ENCODE measurements around the gene SULT1C2.
A peak's percentile ranks its signal among the peaks of the same experiment; 100 is the strongest.

The SULT1C2 gene

DNA sequence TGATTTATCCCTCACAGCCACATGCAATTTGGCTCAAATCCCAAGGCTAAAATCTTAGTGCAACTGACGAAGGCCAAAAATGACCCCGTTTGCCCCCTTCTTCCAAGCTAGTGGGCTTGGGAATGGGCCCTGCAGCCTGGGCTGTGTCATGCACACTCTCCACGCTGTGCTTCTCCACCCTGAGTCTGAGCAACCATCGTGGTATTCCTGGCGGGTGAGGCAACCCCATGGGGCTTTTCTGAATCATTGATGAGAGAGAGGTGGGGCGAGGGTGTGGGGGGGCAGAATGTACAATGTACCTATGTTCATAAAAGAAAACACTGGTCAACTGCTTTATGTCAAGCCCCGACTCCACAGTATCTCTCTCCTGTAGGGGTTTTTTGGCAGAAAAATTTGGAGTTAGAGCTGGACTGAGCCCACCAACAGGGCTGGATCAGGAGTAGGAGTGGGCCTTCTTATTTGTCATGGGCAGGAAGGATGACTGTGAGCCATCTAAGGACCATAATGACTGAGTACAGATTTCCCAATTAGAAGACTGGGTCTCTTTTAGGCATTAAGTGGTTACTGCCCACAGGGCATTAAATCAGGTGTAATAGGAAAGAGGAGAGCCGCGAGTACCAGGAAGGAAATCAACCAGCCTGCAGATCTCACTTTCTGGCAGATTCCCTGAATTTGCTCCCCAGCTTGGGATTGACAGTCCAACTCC lies 8.9 kb downstream of the SULT1C2 start:
- DNase-seq (ENCODE audit: low spot score): peak; percentile 84

DNA sequence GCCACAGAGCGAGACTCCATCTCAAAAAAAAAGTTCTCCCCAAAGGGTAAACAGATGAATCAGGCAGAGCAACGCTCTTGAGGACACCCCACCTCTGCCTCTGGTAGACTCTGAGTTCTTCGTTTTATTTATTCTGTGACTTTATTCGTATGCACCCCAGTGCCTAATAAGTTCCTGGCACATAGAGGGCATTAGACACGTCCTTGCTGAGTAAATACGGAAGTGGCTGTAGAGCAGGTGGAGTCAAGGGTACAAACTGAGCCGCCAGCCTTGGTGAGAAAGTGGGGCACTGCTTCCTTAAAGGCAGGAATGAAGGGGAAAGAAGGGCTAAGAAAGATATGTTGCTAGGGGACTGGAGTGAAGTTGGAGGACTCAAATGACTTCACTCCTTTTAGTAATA lies 12.9 kb downstream of the SULT1C2 start:
- DNase-seq (ENCODE audit: low spot score): no peak

DNA sequence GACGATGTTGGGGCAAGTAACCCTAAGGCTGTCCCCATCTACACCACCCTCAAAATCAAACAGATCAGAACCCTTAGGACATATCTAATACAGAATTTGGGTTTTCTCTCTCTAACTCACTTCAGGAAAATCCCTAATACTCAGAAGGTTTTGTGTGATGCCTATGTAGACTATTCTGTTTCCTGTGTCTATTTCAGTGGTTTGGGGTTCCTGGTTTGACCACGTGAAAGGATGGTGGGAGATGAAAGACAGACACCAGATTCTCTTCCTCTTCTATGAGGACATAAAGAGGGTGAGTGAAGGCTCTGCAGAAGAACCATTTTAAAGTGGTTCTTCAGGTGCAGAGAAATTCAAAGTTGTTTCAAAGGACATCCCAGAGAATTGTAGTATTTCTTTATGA lies 16.3 kb downstream of the SULT1C2 start:
- DNase-seq (ENCODE audit: low spot score): no peak

DNA sequence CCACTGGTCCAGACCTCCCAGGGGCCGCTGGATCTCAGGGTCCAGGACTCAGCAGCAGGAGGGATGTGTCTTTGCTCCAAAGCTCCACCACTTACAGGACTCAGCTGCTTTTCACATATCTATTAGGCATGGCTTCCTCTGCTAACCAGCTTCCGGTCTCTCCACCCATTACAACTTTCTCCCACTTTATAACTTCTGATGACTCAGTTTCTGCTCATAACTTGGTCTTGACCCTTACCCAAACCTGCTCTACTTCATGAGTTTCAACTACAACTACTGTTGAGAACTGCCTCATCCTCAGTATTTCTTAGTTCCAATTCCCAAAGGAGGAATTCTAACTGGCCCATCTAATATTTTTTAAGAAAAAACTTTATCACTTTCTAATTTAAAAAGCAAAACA lies 17.2 kb downstream of the SULT1C2 start:
- no peak for DNase-seq (ENCODE audit: low spot score)

DNA sequence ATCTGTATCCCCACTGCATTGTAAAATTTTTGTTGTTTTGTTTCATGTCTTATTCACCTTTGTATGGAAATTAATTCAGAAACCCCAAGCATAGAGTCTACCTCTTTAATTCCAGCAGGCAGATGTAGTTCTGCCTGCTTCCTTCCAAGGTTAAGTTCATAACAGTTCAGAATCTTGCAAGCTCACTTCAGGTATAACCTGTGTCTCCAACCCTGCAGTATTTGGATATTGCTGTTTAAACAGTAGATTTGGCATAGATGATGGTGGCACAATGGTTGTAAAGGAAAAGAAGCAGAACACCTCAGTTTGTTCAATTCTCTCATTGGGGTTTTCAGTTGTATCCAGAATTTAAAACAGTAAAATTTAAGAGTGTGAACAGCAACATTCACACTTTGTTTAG lies 21.2 kb downstream of the SULT1C2 start:
- no peak for DNase-seq (ENCODE audit: low spot score)

DNA sequence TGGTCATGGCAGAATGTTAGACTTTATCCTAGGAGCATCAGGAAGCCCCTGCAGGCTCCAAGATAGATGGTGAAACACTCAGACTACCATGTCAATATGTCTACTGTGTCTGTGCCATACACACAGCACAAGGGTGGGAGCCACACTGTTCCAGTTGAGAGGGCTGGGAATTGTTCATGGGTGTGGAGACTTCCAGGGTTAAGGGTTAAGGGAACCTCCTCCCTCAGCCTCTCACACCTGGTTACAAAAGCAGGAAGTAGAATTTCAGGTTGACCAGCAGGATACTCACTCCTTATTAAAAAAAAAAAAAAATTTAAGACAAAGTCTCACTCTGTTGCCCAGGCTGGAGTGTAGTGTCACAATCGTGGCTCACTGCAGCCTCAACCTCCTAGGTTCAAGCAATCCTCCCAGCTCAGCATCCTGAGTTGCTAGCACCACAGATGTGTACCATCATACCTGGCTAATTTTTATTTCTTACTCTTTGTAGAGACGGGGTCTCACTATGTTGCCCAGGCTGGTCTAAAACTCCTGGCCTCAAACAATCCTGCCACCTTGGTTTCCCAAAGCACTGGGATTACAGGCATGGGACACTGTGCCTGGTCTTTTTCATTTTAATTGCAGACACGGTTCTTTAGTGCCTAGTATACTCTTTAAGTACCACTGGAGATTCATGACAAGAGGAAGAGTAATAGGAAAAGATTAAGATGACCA lies 26.0 kb downstream of the SULT1C2 start:
- no peak for DNase-seq (ENCODE audit: low spot score)

DNA sequence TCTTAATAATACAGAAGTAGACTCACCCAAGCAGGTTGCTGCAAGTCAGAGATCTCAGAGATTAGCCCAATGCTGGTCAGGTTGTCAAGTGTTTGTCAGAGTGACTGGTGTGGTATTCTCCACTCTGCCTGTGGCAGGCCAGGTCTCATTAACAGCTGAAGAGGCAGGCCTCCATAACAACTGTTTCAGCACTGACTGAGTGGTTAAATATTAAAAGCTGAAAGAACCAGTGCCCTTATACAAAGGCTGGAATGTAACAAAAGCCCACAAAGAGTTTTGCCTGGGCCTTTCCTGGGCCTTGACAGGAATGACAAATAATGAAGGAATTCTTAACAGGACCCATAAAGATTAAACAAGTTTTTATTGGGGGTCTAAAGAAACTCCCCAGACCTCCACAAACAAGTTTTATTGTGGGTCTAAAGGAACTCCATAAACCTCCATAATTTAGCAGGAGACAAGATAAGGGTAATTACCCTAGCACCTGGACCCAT lies 26.8 kb downstream of the SULT1C2 start:
- no peak for DNase-seq (ENCODE audit: low spot score)

DNA sequence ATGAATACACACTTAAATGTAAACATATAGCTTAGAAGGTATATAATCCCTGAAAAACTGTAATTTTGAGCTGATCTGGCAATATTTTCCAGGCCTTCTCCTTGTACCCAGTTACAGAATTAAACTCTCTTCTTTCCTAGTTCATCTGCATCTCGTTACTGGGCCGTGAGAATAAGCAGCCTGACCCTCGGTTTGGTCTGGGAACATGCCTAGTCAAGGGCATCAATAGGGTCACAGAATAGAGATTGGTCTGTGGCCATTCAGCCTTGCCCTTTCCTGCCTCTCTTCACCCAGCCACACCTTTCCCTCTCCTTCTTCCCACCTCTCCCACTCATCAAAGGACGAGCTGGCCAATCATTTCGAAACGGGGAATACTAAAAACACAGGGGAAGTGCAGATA lies 27.3 kb downstream of the SULT1C2 start:
- no peak for DNase-seq (ENCODE audit: low spot score)

DNA sequence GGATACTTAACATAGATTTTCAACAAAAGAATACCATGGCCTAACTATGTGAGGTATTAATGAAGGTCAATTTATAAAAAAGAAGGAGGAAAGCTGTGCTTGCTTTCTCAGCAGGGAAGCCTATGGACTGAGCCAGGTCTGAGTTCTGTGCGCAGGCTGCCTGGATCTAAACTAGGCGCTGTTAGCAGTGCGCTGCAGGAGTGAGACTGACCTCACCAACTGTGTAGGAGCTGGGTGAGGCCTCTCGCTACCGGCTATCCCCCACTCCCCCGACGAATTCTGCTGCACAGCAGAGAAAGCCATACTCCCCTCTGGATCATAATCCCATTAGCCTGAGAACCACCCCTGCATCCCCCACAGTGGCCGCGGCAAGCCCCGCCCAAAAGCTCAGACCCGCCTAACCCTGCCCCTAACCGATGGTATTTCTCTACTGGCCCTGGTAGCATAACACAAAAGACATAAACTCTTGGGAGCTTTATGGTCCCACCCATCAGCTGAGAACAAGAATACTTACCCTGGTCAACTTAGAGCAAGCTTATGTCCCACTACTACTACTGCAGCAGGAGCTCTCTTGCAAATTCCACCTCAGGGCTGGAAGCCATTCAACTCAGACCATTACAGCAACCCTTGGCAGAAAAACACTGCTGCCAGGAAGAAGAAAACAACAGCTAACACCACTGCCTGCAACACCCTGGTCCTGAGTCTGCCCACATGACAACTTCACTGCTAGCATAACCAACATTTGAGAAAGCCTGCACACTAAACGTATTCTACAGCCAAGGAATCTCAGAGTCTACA lies 28.0 kb downstream of the SULT1C2 start:
- no peak for DNase-seq (ENCODE audit: low spot score)

DNA sequence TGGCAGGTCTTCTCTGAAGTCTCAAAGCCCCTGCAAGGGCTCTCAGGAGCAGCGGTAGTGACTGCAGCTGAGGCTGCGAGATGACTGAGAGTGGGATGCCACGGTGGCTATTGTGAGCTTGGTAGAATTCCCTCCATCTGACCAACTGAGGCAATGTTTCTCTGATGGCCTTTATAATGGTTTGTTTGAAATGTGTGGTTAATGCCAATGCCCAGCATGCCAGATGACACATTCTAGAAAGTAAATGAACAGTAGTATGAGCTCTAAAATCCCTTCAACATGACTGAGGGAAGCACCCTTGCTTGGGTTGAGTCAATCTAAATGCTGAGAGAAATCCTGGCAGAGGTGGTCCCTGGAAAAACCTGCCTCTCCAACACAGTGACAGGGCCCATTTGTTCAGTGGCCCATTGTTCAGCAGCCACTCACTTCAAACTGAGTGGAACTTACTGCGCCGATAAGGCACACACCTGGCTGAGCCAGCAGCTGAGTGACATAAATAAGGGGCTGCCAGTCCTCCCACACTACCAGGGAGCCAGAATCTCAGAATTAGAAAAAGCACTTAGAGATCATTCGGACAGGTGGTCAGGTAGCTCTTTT lies 31.7 kb downstream of the SULT1C2 start:
- no peak for DNase-seq (ENCODE audit: low spot score)

DNA sequence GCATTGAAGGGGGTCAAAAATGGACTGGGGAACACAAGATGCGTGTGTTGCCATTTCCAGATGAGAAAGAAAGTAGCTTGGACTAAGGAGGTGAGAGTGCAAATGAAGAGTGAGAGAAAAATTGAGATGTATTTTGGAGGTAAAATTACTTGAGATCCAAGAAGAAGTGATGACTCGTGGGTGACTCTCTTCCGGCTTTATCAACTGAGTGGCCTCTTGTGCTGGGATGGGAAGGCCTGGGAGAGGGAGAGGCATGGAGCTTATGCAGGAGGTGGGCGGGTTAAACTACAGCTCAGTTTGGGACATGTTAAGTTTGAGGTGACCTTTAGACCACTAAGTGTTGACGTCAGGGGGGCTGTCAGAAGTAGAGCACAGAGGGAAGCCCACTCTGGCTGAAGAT lies 34.9 kb downstream of the SULT1C2 start:
- DNase-seq (ENCODE audit: low spot score): peak; percentile 31

DNA sequence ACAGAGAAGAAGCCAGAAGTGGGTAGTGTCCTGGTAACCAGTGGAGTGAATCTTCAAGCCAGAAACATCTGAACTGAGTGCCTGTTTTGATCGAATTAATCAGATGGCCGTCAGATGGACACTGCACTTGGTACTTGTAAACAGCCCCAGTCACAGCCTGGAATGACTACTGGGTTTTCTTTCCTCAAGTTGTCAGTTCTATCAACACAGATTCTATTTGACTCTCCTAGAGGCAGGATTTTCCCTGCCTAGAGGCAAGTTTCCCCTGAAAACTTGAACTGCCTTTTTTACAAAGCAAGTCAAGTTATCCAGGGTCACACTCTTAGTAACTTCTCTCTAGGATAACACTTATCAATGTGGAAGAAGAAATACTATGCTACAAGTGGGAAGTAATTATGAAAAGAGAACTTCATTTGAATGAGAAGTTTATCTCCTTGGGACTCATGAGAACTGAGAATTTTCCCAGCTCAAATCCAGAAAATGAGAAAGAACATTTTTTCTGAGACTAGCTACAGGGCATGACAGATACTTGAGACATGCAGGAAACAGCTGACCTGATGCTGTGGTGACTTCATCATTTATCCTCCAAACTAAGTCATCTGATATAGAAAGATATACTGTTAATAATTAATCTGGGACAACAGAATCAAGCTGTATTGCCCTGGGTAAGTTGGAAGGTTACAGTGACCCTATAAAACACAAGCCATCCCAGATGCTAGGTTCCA lies 36.0 kb downstream of the SULT1C2 start:
- DNase-seq (ENCODE audit: low spot score): peak; percentile 58

DNA sequence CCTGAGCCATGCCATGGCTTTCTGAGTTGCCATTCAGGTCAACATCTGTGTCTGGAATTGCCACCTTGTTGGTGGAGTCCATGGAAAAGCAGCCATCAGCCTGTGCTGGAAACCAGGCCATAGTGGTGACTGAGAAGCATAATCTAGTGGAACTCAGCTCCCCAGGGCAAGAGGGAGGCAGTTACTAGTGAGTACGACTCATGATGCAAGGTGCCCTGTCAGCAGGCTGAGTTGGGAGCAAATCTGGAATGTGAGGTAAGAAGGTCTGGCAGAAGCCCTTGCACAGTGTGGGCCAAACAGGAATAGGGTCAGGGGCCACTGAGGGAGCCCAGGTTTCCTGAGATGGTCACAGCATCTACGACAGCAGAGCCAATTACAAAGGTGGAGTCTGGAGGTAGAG lies 37.1 kb downstream of the SULT1C2 start:
- peak; percentile 23 for DNase-seq (ENCODE audit: low spot score)

DNA sequence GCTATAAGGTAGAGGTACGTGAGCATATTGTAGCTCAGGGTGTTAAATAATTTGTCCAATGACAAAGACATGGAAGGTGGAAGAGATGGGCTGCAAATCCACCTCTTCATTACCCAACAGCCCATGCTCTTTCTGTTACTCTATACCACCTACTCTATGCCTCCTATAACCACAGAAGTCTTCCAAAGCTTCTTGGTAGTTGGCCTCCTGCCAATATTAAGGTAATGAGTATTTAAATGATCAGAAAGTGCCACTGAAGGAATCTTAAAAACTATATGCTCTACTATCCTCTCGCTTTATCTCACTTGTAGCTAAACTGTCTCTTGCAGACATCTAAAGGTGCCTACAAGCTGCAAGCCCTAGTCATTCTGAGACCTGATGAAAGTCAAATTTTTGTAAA lies 41.1 kb downstream of the SULT1C2 start:
- DNase-seq (ENCODE audit: low spot score): no peak

DNA sequence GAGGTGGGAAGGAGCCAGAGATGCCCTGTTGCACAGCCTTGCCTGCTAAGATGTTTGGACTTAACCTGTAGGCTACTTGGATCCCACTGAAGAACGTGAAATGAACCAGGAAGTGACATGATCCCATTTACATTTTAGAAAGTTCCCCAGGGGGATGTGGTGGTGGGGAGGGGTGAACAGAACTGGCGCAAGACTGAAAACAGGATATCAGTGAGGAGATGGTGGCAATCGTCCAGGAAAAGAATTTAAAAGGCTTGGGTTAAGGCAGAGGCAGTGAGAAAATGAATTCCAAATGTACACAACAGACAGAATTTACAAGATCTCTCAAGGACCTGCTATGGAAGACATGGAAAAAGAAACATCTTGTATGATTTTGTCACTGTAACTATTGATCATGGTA lies 42.3 kb downstream of the SULT1C2 start:
- DNase-seq (ENCODE audit: low spot score): no peak

DNA sequence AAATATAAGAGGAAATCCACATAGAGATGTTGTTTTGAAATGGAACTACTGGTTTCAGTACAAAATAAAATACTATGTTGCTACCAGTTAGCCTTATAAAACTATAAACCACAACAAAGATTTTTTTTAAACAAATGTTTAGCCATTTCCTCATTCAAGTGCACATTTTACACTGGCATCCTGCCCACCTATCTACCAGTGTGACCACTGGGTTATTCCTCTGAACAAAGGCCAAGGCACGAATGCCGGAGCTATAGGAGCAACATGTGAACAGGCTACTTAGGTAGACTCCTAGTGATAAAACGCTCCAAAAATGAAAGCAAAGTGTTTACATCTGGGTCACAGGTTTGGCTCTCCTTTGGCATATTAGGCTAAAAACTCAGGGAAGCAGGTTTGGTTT lies 57.3 kb downstream of the SULT1C2 start:
- no peak for DNase-seq (ENCODE audit: low spot score)

DNA sequence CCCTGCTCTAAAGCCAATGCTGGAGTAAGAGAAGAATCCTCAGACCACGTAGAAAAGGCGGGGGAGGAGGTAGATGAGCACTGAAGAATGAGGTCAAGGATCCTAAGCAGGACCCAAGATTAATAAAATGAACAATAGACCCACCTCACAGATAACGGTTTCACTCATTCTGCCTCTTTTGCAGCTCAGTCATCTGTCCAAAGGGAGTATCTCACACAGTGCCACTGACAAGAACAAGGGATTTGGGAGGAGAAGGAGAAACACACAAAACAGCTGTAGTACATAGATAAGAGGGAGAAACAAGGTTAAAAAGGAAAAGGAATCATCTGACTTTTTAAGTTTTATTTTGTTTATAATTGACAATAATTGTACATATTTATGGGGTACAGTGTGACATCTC lies 58.1 kb downstream of the SULT1C2 start:
- DNase-seq (ENCODE audit: low spot score): no peak

DNA sequence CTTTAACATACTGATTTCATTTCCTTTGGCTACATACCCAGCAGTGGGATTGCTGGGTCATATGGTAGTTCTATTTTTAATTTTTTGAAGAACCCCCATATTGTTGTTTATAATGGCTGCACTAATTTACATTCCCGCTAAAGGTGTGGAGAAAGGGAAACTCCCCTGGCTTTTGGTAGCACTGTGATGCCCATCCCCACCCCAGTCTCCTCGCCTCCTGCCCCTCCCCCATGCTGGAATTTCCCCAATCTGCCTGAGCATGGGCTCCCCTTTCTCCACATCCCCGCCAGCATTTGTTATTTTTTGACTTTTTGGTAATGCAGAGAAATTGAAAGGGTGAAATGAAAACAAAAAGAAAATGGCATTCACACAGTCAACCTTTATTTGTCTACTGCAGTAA lies 59.1 kb downstream of the SULT1C2 start:
- DNase-seq (ENCODE audit: low spot score): no peak

DNA sequence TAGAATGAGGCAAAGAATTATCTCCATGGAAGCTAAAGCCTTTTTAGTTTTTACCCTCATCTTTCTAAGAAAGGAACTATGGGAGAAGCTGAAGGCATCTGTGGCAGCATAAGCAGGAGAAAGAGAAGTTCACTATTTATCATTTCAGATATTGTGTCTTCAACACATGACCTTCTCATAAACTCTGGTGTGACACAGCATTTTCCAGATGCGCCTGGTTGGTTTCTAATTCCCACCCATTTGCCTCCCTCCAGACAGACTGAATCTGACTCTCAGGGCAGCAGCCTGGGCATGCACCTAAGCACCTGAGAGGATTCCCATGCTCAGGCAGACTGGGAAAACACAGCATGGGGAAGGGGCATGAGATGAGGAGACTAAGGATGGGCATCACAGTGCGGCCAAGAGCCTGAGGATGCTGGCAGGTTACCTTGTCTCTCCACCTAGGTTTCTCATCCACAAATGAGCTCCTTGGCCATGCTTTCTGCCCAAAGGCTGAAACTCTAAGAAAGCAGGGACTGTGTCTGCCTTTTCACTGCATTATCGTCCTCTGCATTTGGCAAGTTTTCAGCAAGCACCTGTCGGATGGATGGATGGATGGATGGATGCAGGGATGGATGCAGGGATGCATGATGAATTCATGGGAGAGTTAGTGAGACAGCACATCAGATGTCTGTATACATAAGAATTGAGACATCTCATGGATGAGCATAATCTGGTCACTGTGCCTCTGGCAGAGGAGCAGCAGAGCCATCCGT lies 60.3 kb downstream of the SULT1C2 start:
- no peak for DNase-seq (ENCODE audit: low spot score)

DNA sequence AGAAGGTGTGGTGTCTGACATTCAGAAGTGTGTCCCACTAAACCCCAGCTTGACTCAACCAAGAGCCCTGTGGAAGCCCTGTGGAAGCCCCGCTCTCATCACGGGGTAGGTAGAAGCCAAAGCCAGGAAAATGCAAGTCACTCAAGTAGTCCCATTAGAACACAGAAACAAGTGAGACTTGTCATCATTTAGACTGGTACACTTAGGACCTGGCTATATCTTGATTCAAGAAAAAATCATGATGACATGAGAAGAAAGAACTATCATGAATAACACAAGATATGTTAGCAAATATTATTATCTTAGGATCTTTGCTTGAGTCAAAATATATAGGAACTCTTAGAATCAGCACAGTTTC lies 60.9 kb downstream of the SULT1C2 start:
- no peak for DNase-seq (ENCODE audit: low spot score)

DNA sequence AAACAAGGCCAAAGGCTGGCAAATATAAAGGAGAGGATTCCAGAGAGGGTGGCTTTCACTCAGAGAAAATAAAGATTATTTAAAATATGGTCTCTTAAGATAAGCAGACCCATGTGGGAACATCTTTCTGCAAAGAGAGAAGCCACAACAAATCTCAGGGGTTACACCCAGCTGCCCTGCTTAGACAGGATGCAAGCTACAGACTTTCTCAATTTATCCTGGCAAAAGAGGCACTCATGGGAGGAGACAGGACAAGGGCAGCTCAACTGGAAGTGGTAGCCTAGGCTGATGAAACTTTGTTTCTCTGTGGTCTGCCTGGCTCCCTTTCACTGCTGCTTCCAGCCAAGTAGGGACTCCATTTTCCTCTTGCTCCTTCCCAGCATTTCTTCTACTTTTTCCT lies 63.2 kb downstream of the SULT1C2 start:
- peak; percentile 30 for DNase-seq (ENCODE audit: low spot score)

All from AG08395 (cell line).